OCI-LY1 (cell line): ENCODE data around the gene XPNPEP2.
"Not testable (repeated sequence)": the region's sequence is repeated elsewhere in the genome, so short reads cannot be mapped to it uniquely, and the experiment has no call there.

Experiments used
- CTCF ChIP-seq: fragments of 200-600 bp; sonication (generic), shearing (Covaris generic); IDR thresholded peaks from 2 replicates; pipeline ENCODE4 v1.5.1; 2017; ENCODE audit warnings: mild to moderate bottlenecking, antibody characterized with exemption, low read length, moderate library complexity, mixed read lengths
- EZH2 ChIP-seq: fragments of 200-600 bp; sonication (generic), shearing (Covaris generic); IDR thresholded peaks from 2 replicates; pipeline ENCODE4 v1.8.0; 2017; ENCODE audit warnings: borderline replicate concordance, mixed run types, mild to moderate bottlenecking, antibody characterized with exemption, low read length, moderate library complexity, mixed read lengths

- TF ChIP-seq CTCF, EZH2: not testable (repeated sequence)
These were observed 4.0 kb downstream of the XPNPEP2 start for GRCh38 chrX:129742759-129743152.
